NCI-H748 treated with DMSO at 0.1 percent for 48 hours (cell line): ENCODE results near the gene CACNA2D4.

Experiments
- DNase-seq: peaks from one replicate; lab custom pipeline; 2025; lab: John Stamatoyannopoulos, UW

CACNA2D4 gene

GRCh38 chr12:1934831-1935230 is 16.4 kb upstream of the CACNA2D4 start:
- no peak for DNase-seq

GRCh38 chr12:1934068-1934467 is 15.6 kb upstream of the CACNA2D4 start:
- no peak for DNase-seq

- DNase-seq: no peak
Observed at GRCh38 chr12:1933342-1934051, 15.0 kb upstream of the CACNA2D4 start.

GRCh38 chr12:1932264-1932777 is 13.9 kb upstream of the CACNA2D4 start:
- no peak for DNase-seq

- no peak for DNase-seq
Observed at GRCh38 chr12:1931642-1932041, 13.2 kb upstream of the CACNA2D4 start.

GRCh38 chr12:1930803-1931597 is 12.5 kb upstream of the CACNA2D4 start:
- no peak for DNase-seq

- DNase-seq: no peak
Observed at GRCh38 chr12:1929985-1930802, 11.7 kb upstream of the CACNA2D4 start.

- no peak for DNase-seq
Observed at GRCh38 chr12:1929241-1929984, 11.0 kb upstream of the CACNA2D4 start.

GRCh38 chr12:1928439-1929121 is 10.1 kb upstream of the CACNA2D4 start:
- DNase-seq: no peak

- no peak for DNase-seq
Observed at GRCh38 chr12:1927751-1928351, 9.4 kb upstream of the CACNA2D4 start.

GRCh38 chr12:1927051-1927680 is 8.7 kb upstream of the CACNA2D4 start:
- DNase-seq: no peak

- no peak for DNase-seq
Observed at GRCh38 chr12:1926251-1926657, 7.8 kb upstream of the CACNA2D4 start.

- DNase-seq: no peak
Observed at GRCh38 chr12:1925684-1926006, 7.2 kb upstream of the CACNA2D4 start.

- no peak for DNase-seq
Observed at GRCh38 chr12:1924996-1925683, 6.7 kb upstream of the CACNA2D4 start.

GRCh38 chr12:1922985-1923384 is 4.5 kb upstream of the CACNA2D4 start:
- DNase-seq: no peak

- DNase-seq: no peak
Observed at GRCh38 chr12:1922075-1922709, 3.7 kb upstream of the CACNA2D4 start.

GRCh38 chr12:1920971-1921370 is 2.5 kb upstream of the CACNA2D4 start:
- DNase-seq: no peak

- DNase-seq: no peak
Observed at GRCh38 chr12:1920436-1920835, 2.0 kb upstream of the CACNA2D4 start.

GRCh38 chr12:1919763-1920162 is 1.3 kb upstream of the CACNA2D4 start:
- no peak for DNase-seq
